HCT116 (cell line): Measurements from ENCODE around the gene NSFL1C. TPM values are rescaled to one million over a fixed set of nuclear protein-coding genes. Genes with fewer than 3 reads are reported as not detected.

Source experiments
- ATAC-seq: fragments of 200-7000 bp; cut with Tn5 transposase; 2 replicates; pipeline ENCODE4 v1.9.1; 2020; ENCODE audit warnings: mild to moderate bottlenecking, moderate library complexity
- BruUV-seq: library from RNA; stranded (reverse); fragments of 400-500 nt; replicated peaks from 2 replicates; lab custom pipeline; 2021; lab: Mats Ljungman, UMichigan
- CTCF ChIA-PET: fragments of 300-600 bp; sonication (Branson Sonifier 250); formaldehyde crosslinking; loops from one replicate; lab custom pipeline; 2021; ENCODE audit warnings: antibody characterized with exemption; lab: Charles Lee
- POLR2A ChIA-PET: fragments of 300-600, 350-600 bp; sonication (Branson Sonifier 250); formaldehyde crosslinking; loops from one replicate; lab custom pipeline; 2021; ENCODE audit warnings: antibody characterized with exemption; lab: Charles Lee
- RAD21 ChIA-PET, 2 experiments: fragments of 300-600 bp; sonication (Branson Sonifier 250); formaldehyde crosslinking; loops; one replicate each; lab custom pipeline; 2023; ENCODE audit warnings: low total read pairs in 2 of 2; ENCODE audit not compliant: uncharacterized antibody in 2 of 2, unreplicated experiment in 2 of 2, low non-redundant PET in 1 of 2; lab: Charles Lee
- DNase-seq: peaks from one replicate; pipeline ENCODE4 v3.0.0-alpha.2; 2010; ENCODE audit warnings: low read depth, low spot score
- H2AFZ ChIP-seq: fragments of 200-600 bp; shearing (Covaris generic), sonication (generic); 2 replicates; pipeline ENCODE4 v1.6.1; 2017; ENCODE audit warnings: low read depth, mixed run types, mixed read lengths, antibody characterized with exemption, low read length; ENCODE audit not compliant: poor library complexity, severe bottlenecking
- H3K27ac ChIP-seq: 2 replicates; pipeline ENCODE4 v1.5.1; 2012; ENCODE audit warnings: low read depth, low read length
- H3K27me3 ChIP-seq: fragments of 200-600 bp; sonication (generic); 2 replicates; pipeline ENCODE4 v1.6.1; 2016; ENCODE audit warnings: mixed run types, low read length, mixed read lengths; ENCODE audit not compliant: insufficient read depth
- H3K36me3 ChIP-seq, 2 experiments: fragments of 200-500 bp in 1 of 2; fragments of 200-600 bp in 1 of 2; sonication (Bioruptor generic) in 1 of 2; sonication (generic) in 1 of 2; 2 replicates each; pipeline versions ENCODE4 v1.5.1 to v1.6.1; 2014 to 2016; ENCODE audit warnings: low read length in 2 of 2, inconsistent platforms in 1 of 2, mixed read lengths in 1 of 2, mixed run types in 1 of 2; ENCODE audit not compliant: insufficient read depth in 2 of 2, control insufficient read depth in 1 of 2
- H3K4me1 ChIP-seq, 2 experiments: fragments of 200-600 bp in 1 of 2; sonication (generic) in 1 of 2; 2 replicates each; pipeline versions ENCODE4 v1.5.1 to v1.6.1; 2012 to 2017; ENCODE audit warnings: low read length in 2 of 2, inconsistent platforms in 1 of 2, mild to moderate bottlenecking in 1 of 2, mixed read lengths in 1 of 2, mixed run types in 1 of 2, moderate library complexity in 1 of 2; ENCODE audit not compliant: insufficient read depth in 2 of 2, control insufficient read depth in 1 of 2
- H3K4me2 ChIP-seq: fragments of 200-600 bp; sonication (generic); 2 replicates; pipeline ENCODE4 v1.6.1; 2017; ENCODE audit warnings: mixed run types, low read length, mixed read lengths
- H3K4me3 ChIP-seq, 2 experiments: fragments of 200-600 bp in 1 of 2; sonication (generic) in 1 of 2; replicated peaks in 1 of 2; 2 replicates each; pipeline ENCODE4 v1.5.1; 2011 to 2016; ENCODE audit warnings: low read length in 2 of 2, control low read depth in 1 of 2, low read depth in 1 of 2, mild to moderate bottlenecking in 1 of 2, mixed read lengths in 1 of 2, mixed run types in 1 of 2
- H3K79me2 ChIP-seq: fragments of 200-600 bp; sonication (generic); 2 replicates; pipeline ENCODE4 v1.6.1; 2017; ENCODE audit warnings: mild to moderate bottlenecking, mixed run types, low read length, moderate library complexity, mixed read lengths; ENCODE audit not compliant: insufficient read depth
- H3K9ac ChIP-seq: fragments of 200-600 bp; sonication (generic); 2 replicates; pipeline ENCODE4 v1.6.1; 2016; ENCODE audit warnings: low read length, mixed read lengths
- H3K9me2 ChIP-seq: fragments of 200-600 bp; sonication (generic), shearing (Covaris generic); 2 replicates; pipeline ENCODE4 v1.6.1; 2017; ENCODE audit warnings: mixed run types, mild to moderate bottlenecking, moderate library complexity; ENCODE audit not compliant: insufficient read depth
- H3K9me3 ChIP-seq, 2 experiments: fragments of 200-500 bp in 1 of 2; fragments of 200-600 bp in 1 of 2; sonication (Bioruptor generic) in 1 of 2; sonication (generic) in 1 of 2; 2 replicates each; pipeline ENCODE4 v1.6.1; 2014 to 2017; ENCODE audit warnings: low read length in 2 of 2, mixed read lengths in 2 of 2, inconsistent platforms in 1 of 2, low read depth in 1 of 2, mild to moderate bottlenecking in 1 of 2, mixed run types in 1 of 2, moderate library complexity in 1 of 2; ENCODE audit not compliant: control insufficient read depth in 1 of 2, insufficient read depth in 1 of 2
- H4K20me1 ChIP-seq: fragments of 200-600 bp; sonication (generic), shearing (Covaris generic); 2 replicates; pipeline ENCODE4 v1.6.1; 2017; ENCODE audit warnings: mixed run types, mild to moderate bottlenecking, moderate library complexity; ENCODE audit not compliant: insufficient read depth
- CBX3 ChIP-seq: IDR thresholded peaks from 2 replicates; pipeline ENCODE4 v1.6.1; 2012; ENCODE audit warnings: low read depth
- CEBPB ChIP-seq: IDR thresholded peaks from 2 replicates; pipeline ENCODE4 v1.6.1; 2012; ENCODE audit warnings: low read depth
- ELF1 ChIP-seq: IDR thresholded peaks from 2 replicates; pipeline ENCODE4 v1.6.1; 2012; ENCODE audit warnings: low read depth, borderline replicate concordance
- EZH2phosphoT487 ChIP-seq: fragments of 200-600 bp; IDR thresholded peaks from 2 replicates; pipeline ENCODE4 v1.6.1; 2018; ENCODE audit warnings: antibody characterized with exemption, borderline replicate concordance
- FOSL1 ChIP-seq: IDR thresholded peaks from 2 replicates; pipeline ENCODE4 v1.6.1; 2012; ENCODE audit warnings: low read depth
- JUND ChIP-seq: IDR thresholded peaks from 2 replicates; pipeline ENCODE4 v1.6.1; 2012
- POLR2A ChIP-seq: IDR thresholded peaks from 2 replicates; pipeline ENCODE4 v1.7.0; 2011; ENCODE audit warnings: borderline replicate concordance; ENCODE audit not compliant: insufficient read depth, insufficient read length; ENCODE audit errors: extremely low read depth
- POLR2AphosphoS5 ChIP-seq: IDR thresholded peaks from 2 replicates; pipeline ENCODE4 v1.6.1; 2011; ENCODE audit warnings: mild to moderate bottlenecking, low read depth, low read length, moderate library complexity
- RAD21 ChIP-seq: IDR thresholded peaks from 2 replicates; pipeline ENCODE4 v1.6.1; 2012; ENCODE audit warnings: low read depth, mild to moderate bottlenecking
- SP1 ChIP-seq: IDR thresholded peaks from 2 replicates; pipeline ENCODE4 v1.6.1; 2012; ENCODE audit warnings: low read depth
- ZFX ChIP-seq: fragments of 450-650 bp; IDR thresholded peaks from 2 replicates; pipeline ENCODE4 v1.6.1; 2017
- intact Hi-C: fragments of 100-400 bp; cut with micrococcal nuclease; formaldehyde crosslinking; loops from 2 replicates; pipeline ENCODE4 v1.10.0; 2022
- total RNA-seq: library from RNA; stranded (reverse); gene quantifications from one replicate; pipeline ENCODE4 v1.2.1, GENCODE V29; 2021; ENCODE audit not compliant: unreplicated experiment
- TF ChIP-seq, protein P1 (sequence below): IDR thresholded peaks from 2 replicates; pipeline ENCODE4 v1.6.1; 2012
- TF ChIP-seq, protein P2 (sequence below): IDR thresholded peaks from 2 replicates; pipeline ENCODE4 v1.6.1; 2012; ENCODE audit warnings: low read depth
- TF ChIP-seq, protein P3 (sequence below): IDR thresholded peaks from 2 replicates; pipeline ENCODE4 v1.6.1; 2012

Gene NSFL1C
- total RNA-seq, 1 experiment from 2014 or later = 93.4 TPM

DNA sequence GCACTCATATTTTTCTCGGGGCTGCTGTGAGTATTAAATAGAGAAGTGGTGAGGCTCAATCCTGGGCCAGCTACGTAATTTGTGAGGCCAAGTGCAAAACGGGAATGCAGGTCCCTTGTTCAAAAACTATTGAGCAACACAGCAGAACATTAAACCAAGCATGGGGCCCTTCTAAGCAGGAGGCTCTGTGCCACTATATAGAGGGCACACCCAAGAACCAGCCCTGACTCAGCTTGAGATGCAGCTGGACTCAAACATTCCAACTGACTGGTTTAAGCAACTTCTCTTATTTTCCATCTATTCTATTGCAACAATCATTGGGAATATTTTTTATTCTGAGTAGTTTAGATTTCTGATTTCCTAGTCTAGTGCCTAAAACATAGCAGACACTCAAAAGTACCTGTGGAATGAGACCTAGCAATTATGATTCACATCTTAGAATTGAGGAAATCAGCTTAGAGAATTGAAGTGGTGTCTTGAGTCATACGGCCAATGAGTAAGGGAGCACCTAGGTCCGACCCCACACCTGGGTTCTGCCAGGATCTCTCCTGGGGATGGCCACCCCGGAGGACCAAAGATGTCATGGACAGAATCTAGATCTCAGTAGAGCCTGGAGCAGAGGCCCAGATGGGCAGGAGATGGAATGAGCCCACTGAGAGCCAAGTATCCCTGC, 23.3 kb upstream of the NSFL1C start:
- Histone ChIP-seq H2AFZ (peak overlapping the region; percentile 68), H3K36me3 (no peaks in the 10 kb centered on the region), H3K9ac (peak overlapping the region; percentile 27), H4K20me1 (no peaks in the 10 kb centered on the region), H3K79me2 (no peaks in the 10 kb centered on the region), H3K4me1 (peaks cover 0 to 18% of the 10 kb centered on the region in 2 experiments; a peak in 2 of 4 replicates), H3K9me3 (no peaks in the 10 kb centered on the region; a peak in 1 of 4 replicates), H3K27ac (no peak overlapping the region; the same call in 1 of the 2 replicates), H3K4me2 (peak overlapping the region; percentile 62), H3K9me2 (no peaks in the 10 kb centered on the region), H3K27me3 (no peaks in the 10 kb centered on the region), H3K4me3 (peak overlapping the region in 1 of 2 experiments; percentile 21; a peak in 1 of 4 replicates)
- ChIA-PET POLR2A (interaction anchor here (0.8 to 1.3 kb wide), 2 partner anchors 9 to 11 kb away, joined by 3 to 4 read pairs; no protein-coding TSS in a partner anchor), CTCF (interaction anchor here (1.6 to 2.7 kb wide), 3 partner anchors 13 to 22 kb away, joined by 4 to 17 read pairs (median 5); partner anchors contain the start of gene NSFL1C), RAD21 (no interaction called here)
- ATAC-seq (peak; percentile 84), DNase-seq (peak; percentile 41)
- BruUV-seq = no TSS peak
- intact Hi-C loops = no loop called here
- TF ChIP-seq FOSL1 (peak; percentile 74), SP1 (peak; percentile 54), CEBPB (peak; percentile 90), RAD21 (no peak; the same call in 1 of the 2 replicates), ZFX (no peak), CBX3 (no peak; the same call in 1 of the 2 replicates), POLR2A (no peak), EZH2phosphoT487 (no peak), JUND (peak; percentile 78)
- TF ChIP-seq, protein P1, sequence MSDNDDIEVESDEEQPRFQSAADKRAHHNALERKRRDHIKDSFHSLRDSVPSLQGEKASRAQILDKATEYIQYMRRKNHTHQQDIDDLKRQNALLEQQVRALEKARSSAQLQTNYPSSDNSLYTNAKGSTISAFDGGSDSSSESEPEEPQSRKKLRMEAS = no peak

DNA sequence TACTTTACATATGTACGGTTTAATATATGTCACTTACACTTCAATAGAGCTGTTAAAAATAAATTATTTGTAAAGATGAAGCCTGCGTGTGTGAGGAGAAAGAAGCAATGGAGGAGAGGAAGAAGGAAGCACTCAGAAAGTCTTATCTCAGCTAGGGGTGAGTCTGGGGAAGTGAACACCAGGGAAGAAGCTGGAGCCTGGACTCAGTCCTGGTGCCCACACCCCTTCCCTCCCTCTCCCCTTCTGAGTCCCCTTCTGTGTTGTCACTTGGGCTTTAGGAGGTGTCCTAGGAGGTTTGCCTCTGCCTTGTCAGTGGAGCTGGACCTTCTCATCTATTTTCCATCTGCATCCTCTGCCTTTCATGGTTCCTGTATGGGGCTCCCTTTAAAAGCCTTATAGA, 22.7 kb upstream of the NSFL1C start:
- Histone ChIP-seq H2AFZ (peak overlapping the region; percentile 68), H3K4me1 (peaks cover 0 to 18% of the 10 kb centered on the region in 2 experiments; a peak in 2 of 4 replicates), H3K9me2 (no peaks in the 10 kb centered on the region), H3K79me2 (no peaks in the 10 kb centered on the region), H3K27ac (no peak overlapping the region; the same call in 1 of the 2 replicates), H3K4me2 (peak overlapping the region; percentile 62), H3K9me3 (no peaks in the 10 kb centered on the region; a peak in 1 of 4 replicates), H3K27me3 (no peaks in the 10 kb centered on the region), H3K36me3 (no peaks in the 10 kb centered on the region), H3K9ac (peak overlapping the region; percentile 27), H3K4me3 (0 out of 4 replicates have a peak overlapping the region, but pooled peaks of 1 of the 2 experiments have one; percentile 21), H4K20me1 (no peaks in the 10 kb centered on the region)
- no peak for DNase-seq
- intact Hi-C loops = no loop called here
- ChIA-PET RAD21 (no interaction called here), CTCF (interaction anchor here (1.6 to 2.7 kb wide), 3 partner anchors 14 to 22 kb away, joined by 4 to 17 read pairs (median 5); partner anchors contain the start of gene NSFL1C), POLR2A (interaction anchor here (1.3 kb wide), 1 partner anchor 11 kb away, joined by 4 read pairs; no protein-coding TSS in a partner anchor)
- peak; percentile 36 for ATAC-seq
- TF ChIP-seq CEBPB (no peak), EZH2phosphoT487 (no peak), RAD21 (no peak), ELF1 (no peak), POLR2AphosphoS5 (no peak), JUND (no peak), FOSL1 (no peak)
- TF ChIP-seq, protein P1 = no peak
- TF ChIP-seq, protein P2, sequence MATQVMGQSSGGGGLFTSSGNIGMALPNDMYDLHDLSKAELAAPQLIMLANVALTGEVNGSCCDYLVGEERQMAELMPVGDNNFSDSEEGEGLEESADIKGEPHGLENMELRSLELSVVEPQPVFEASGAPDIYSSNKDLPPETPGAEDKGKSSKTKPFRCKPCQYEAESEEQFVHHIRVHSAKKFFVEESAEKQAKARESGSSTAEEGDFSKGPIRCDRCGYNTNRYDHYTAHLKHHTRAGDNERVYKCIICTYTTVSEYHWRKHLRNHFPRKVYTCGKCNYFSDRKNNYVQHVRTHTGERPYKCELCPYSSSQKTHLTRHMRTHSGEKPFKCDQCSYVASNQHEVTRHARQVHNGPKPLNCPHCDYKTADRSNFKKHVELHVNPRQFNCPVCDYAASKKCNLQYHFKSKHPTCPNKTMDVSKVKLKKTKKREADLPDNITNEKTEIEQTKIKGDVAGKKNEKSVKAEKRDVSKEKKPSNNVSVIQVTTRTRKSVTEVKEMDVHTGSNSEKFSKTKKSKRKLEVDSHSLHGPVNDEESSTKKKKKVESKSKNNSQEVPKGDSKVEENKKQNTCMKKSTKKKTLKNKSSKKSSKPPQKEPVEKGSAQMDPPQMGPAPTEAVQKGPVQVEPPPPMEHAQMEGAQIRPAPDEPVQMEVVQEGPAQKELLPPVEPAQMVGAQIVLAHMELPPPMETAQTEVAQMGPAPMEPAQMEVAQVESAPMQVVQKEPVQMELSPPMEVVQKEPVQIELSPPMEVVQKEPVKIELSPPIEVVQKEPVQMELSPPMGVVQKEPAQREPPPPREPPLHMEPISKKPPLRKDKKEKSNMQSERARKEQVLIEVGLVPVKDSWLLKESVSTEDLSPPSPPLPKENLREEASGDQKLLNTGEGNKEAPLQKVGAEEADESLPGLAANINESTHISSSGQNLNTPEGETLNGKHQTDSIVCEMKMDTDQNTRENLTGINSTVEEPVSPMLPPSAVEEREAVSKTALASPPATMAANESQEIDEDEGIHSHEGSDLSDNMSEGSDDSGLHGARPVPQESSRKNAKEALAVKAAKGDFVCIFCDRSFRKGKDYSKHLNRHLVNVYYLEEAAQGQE = no peak
- TF ChIP-seq, protein P3, sequence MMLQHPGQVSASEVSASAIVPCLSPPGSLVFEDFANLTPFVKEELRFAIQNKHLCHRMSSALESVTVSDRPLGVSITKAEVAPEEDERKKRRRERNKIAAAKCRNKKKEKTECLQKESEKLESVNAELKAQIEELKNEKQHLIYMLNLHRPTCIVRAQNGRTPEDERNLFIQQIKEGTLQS = no peak
- no TSS peak for BruUV-seq
